ENCODE data around the gene GGT5. TPM values are rescaled to one million over a fixed set of nuclear protein-coding genes. Genes with fewer than 3 reads are reported as not detected.

Gene GGT5
- total and polyA plus RNA-seq, 2 of the 13 experiments (the other 11 are each of a cell fraction or from before 2014, with no cell fraction given): 0.69 to 3.1 TPM

- peak; percentile 22; the same call in 1 of the 2 replicates for TF ChIP-seq ZBTB38 (CRISPR knock-in tag; IDR thresholded peaks at IDR 0.05)
- TF ChIP-seq ZNF720 (CRISPR knock-in tag; IDR thresholded peaks at IDR 0.05): no peak
- no peak for TF ChIP-seq FOXP1 (IDR thresholded peaks at IDR 0.05)
- TF ChIP-seq FOXP1 (CRISPR knock-in tag; IDR thresholded peaks at IDR 0.05): no peak
- no peak for TF ChIP-seq EP300 (IDR thresholded peaks at IDR 0.05; ENCODE audit: low read depth in 2 of 2, low read length in 2 of 2)
- no peak for TF ChIP-seq EP300 (CRISPR knock-in tag; IDR thresholded peaks at IDR 0.05; ENCODE audit: borderline replicate concordance)
- TF ChIP-seq ZNF274 (CRISPR knock-in tag; IDR thresholded peaks at IDR 0.05): no peak
- 0 out of 2 replicates have a peak, but pooled peaks have one; percentile 11 for TF ChIP-seq ZXDC (CRISPR knock-in tag; IDR thresholded peaks at IDR 0.05)
- TF ChIP-seq KLF12 (CRISPR knock-in tag; IDR thresholded peaks at IDR 0.05; ENCODE audit: borderline replicate concordance): no peak
- TF ChIP-seq HDAC1 (CRISPR knock-in tag; IDR thresholded peaks at IDR 0.05): 0 out of 2 replicates have a peak, but pooled peaks have one; percentile 42
- no peak for TF ChIP-seq NPAS2 (CRISPR knock-in tag; IDR thresholded peaks at IDR 0.05; ENCODE audit: borderline replicate concordance)
- TF ChIP-seq CCDC6 (CRISPR knock-in tag; IDR thresholded peaks at IDR 0.05): no peak
- no peak for TF ChIP-seq GPN1 (CRISPR knock-in tag; IDR thresholded peaks at IDR 0.05; ENCODE audit: borderline replicate concordance)
- 0 out of 2 replicates have a peak, but pooled peaks have one; percentile 15 for TF ChIP-seq HOMEZ (CRISPR knock-in tag; IDR thresholded peaks at IDR 0.05; ENCODE audit: low read depth)
- TF ChIP-seq SRSF4 (IDR thresholded peaks at IDR 0.05; ENCODE audit: low read depth, low read length, poor library complexity, severe bottlenecking): no peak
- no peak for TF ChIP-seq TERF1 (CRISPR knock-in tag; IDR thresholded peaks at IDR 0.05)
- TF ChIP-seq ARID2 (CRISPR knock-in tag; IDR thresholded peaks at IDR 0.05; ENCODE audit: borderline replicate concordance): no peak
- no peak for TF ChIP-seq MYNN (CRISPR knock-in tag; IDR thresholded peaks at IDR 0.05; ENCODE audit: low read depth)
- TF ChIP-seq ZNF879 (CRISPR knock-in tag; IDR thresholded peaks at IDR 0.05): no peak
- no peak for TF ChIP-seq JUNB (CRISPR knock-in tag; IDR thresholded peaks at IDR 0.05; ENCODE audit: borderline replicate concordance)
- no peak for TF ChIP-seq ZNF451 (CRISPR knock-in tag; IDR thresholded peaks at IDR 0.05)
- no peak for TF ChIP-seq PTBP1 (IDR thresholded peaks at IDR 0.05; ENCODE audit: low read depth, low read length, poor library complexity, severe bottlenecking)
- no peak for TF ChIP-seq HIVEP1 (CRISPR knock-in tag; IDR thresholded peaks at IDR 0.05)
- no peak for TF ChIP-seq ATAD3A (CRISPR knock-in tag; IDR thresholded peaks at IDR 0.05)
- no peak for TF ChIP-seq ZNF44 (CRISPR knock-in tag; IDR thresholded peaks at IDR 0.05)
- no peak for TF ChIP-seq ZFP36L2 (CRISPR knock-in tag; IDR thresholded peaks at IDR 0.05)
- TF ChIP-seq ZNF572 (CRISPR knock-in tag; IDR thresholded peaks at IDR 0.05): no peak
Observed at GRCh38 chr22:24247564-24248344, 2.9 kb upstream of the GGT5 start (continued).

Data from HepG2 (cell line).